Upper lobe of left lung (tissue), 4 donors: ENCODE data around the gene TRIM65.
"Not testable (repeated sequence)": the region's sequence is repeated elsewhere in the genome, so short reads cannot be mapped to it uniquely, and the experiment has no call there.

Experiments used
- POLR2A ChIP-seq, 4 donors: fragments of 450-650 bp; IDR thresholded peaks; one replicate each; pipeline ENCODE4 v1.5.1; 2016 to 2017; ENCODE audit warnings: antibody characterized with exemption in 4 of 4, mild to moderate bottlenecking in 2 of 4
- TF ChIP-seq, protein P1 (sequence below), 6 experiments: fragments of 450-650 bp in 4 of 6; fragments of 200-600 bp in 2 of 6; sonication (generic) in 2 of 6; IDR thresholded peaks; one replicate each; pipeline ENCODE4 v1.5.1; 2016 to 2019; ENCODE audit warnings: antibody characterized with exemption in 6 of 6

DNA sequence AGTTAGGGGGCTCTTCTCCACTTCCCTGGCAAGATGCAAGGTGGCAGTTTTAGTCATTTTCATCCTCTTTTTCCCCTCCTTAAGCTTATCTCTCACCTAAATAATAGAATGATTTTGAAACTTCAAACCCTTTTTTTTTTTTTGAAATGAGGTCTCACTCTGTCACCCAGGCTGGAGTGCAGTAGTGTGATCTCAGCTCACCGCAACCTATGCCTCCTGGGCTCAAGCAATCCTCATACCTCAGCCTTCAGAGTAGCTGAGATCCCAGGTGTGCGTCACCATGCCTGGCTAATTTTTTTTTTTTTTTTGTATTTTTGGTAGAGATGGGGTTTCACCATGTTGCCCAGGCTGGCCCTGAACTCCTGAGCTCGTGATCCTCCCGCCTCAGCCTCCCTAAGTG lies 31.9 kb downstream of the TRIM65 start:
- TF ChIP-seq, protein P1, sequence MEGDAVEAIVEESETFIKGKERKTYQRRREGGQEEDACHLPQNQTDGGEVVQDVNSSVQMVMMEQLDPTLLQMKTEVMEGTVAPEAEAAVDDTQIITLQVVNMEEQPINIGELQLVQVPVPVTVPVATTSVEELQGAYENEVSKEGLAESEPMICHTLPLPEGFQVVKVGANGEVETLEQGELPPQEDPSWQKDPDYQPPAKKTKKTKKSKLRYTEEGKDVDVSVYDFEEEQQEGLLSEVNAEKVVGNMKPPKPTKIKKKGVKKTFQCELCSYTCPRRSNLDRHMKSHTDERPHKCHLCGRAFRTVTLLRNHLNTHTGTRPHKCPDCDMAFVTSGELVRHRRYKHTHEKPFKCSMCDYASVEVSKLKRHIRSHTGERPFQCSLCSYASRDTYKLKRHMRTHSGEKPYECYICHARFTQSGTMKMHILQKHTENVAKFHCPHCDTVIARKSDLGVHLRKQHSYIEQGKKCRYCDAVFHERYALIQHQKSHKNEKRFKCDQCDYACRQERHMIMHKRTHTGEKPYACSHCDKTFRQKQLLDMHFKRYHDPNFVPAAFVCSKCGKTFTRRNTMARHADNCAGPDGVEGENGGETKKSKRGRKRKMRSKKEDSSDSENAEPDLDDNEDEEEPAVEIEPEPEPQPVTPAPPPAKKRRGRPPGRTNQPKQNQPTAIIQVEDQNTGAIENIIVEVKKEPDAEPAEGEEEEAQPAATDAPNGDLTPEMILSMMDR (IDR thresholded peaks at IDR 0.05): not testable (repeated sequence)
- not testable (repeated sequence) for TF ChIP-seq POLR2A (IDR thresholded peaks at IDR 0.05)
